ENCODE measurements around the gene ATP8B3. TPM values are rescaled to one million over a fixed set of nuclear protein-coding genes. Genes with fewer than 3 reads are reported as not detected.

Gene ATP8B3
- total RNA-seq, 1 donor from 2014 or later: 5.2 TPM

Small RNA genes within 50 kb of the gene (microRNA-seq; reads per million reads assigned to microRNA genes)
- not detected for gene MIR1909 (ENCODE audit: unreplicated experiment)

Other genes starting within 250 kb of the ATP8B3 start
- gene MEX3D, start 244.0 kb downstream of the ATP8B3 start, total RNA-seq: 65.5 and 67.5 TPM in 2 replicates
- 96.3 and 101 TPM in 2 replicates for gene MBD3, start 219.4 kb downstream of the ATP8B3 start, total RNA-seq
- 203 and 206 TPM in 2 replicates for gene UQCR11, start 206.8 kb downstream of the ATP8B3 start, total RNA-seq
- 180 and 189 TPM in 2 replicates for gene TCF3, start 159.7 kb downstream of the ATP8B3 start, total RNA-seq
- not detected in 2 replicates for gene ONECUT3, start 58.8 kb downstream of the ATP8B3 start, total RNA-seq
- 29.8 and 39.3 TPM in 2 replicates for gene REXO1, start 36.2 kb upstream of the ATP8B3 start, total RNA-seq
- gene KLF16, start 51.3 kb upstream of the ATP8B3 start, total RNA-seq: 25.1 and 26.3 TPM in 2 replicates
- 63.4 and 64.0 TPM in 2 replicates for gene ABHD17A, start 73.2 kb upstream of the ATP8B3 start, total RNA-seq
- 6.8 and 7.4 TPM in 2 replicates for gene ADAT3, start 93.1 kb upstream of the ATP8B3 start, total RNA-seq
- gene SCAMP4, start 93.1 kb upstream of the ATP8B3 start, total RNA-seq: 75.8 and 79.4 TPM in 2 replicates
- 71.6 and 72.2 TPM in 2 replicates for gene CSNK1G2, start 128.9 kb upstream of the ATP8B3 start, total RNA-seq
- 86.0 and 95.9 TPM in 2 replicates for gene BTBD2, start 203.4 kb upstream of the ATP8B3 start, total RNA-seq
- gene MKNK2, start 239.0 kb upstream of the ATP8B3 start, total RNA-seq: 81.3 and 83.3 TPM in 2 replicates

All from osteocyte (in vitro differentiated cells).